HG02973 (cell line): ENCODE data around the gene TRIM48.
"Not testable (repeated sequence)": the region's sequence is repeated elsewhere in the genome, so short reads cannot be mapped to it uniquely, and the experiment has no call there.

Experiments
- ATAC-seq: cut with Tn5 transposase; IDR thresholded peaks from one replicate; pipeline ENCODE4 v1.9.1; 2021; ENCODE audit warnings: moderate library complexity; ENCODE audit not compliant: unreplicated experiment

Gene TRIM48, protein sequence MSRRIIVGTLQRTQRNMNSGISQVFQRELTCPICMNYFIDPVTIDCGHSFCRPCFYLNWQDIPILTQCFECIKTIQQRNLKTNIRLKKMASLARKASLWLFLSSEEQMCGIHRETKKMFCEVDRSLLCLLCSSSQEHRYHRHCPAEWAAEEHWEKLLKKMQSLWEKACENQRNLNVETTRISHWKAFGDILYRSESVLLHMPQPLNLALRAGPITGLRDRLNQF

DNA sequence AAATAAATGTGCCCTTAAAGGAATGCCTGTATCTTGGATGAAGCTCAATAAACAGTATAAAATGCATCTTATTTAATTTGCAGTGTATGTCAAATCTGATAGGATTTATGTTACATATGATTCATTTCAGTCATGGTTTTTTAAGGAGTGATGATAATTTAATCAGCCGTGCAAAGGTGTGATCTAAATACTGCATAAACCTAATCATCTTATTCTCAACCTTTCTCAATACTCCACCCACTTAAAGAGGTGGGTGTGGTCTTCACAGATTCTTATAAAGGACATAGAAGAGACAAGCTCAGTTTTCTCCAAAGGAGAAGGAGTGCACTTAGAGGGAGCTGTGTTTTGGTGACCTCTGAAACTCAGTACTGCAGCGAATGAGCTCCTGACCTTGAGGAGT, at the start of gene TRIM48:
Gene TRIM48, plus strand, starts transcription at position 301 of the 400 bp plus-strand sequence. CDS start 113 bp downstream, outside the sequence.
- not testable (repeated sequence) for ATAC-seq

DNA sequence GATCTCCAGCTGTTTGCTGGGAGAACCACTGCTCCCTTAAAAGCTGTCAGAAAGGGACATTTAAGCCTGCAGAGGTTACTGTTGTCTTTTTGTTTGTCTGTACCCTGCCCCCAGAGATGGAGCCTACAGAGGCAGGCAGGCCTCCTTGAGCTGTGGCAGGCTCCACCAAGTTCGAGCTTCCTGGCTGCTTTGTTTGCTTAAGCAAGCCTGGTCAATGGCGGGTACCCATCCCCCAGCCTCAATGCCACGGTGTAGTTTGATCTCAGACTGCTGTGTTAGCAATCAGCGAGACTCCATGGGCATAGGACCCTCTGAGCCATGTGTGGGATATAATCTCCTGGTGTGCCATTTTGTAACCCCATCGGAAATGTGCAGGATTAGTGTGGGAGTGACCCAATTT, 23.6 kb upstream of the TRIM48 start:
- ATAC-seq, result not testable (repeated sequence)

DNA sequence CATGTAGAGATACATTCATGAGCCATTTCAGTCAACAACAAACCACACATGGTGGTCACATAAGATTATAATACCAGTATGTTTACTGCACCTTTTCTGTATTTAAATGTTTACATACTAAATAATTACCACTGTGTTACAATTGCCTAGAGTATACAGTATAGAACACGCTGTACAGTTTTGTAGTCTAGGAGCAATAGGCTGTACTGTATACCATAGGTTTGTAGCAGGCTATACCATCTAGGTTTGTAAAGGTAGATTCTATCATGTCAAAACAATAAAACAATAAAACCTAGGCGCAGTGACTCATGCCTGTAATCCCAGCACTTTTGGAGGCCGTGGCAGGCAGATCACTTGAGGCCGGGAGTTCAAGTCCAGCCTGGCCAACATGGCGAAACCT, 1.1 kb downstream of the TRIM48 start:
- no peak for ATAC-seq
